HEK293 (cell line): Measurements from ENCODE around the gene LBHD1.

Source experiments
- BCL11A ChIP-seq: fragments of 450-650 bp; formaldehyde crosslinking; IDR thresholded peaks from 2 replicates; pipeline ENCODE4 v1.5.1; 2016; ENCODE audit warnings: low read depth, missing biosample characterization, missing genetic modification characterization
- BCL11B ChIP-seq: fragments of 450-650 bp; formaldehyde crosslinking; IDR thresholded peaks from 2 replicates; pipeline ENCODE4 v1.5.1; 2016; ENCODE audit warnings: low read depth, missing biosample characterization, missing genetic modification characterization
- GLIS2 ChIP-seq: fragments of 450-650 bp; formaldehyde crosslinking; IDR thresholded peaks from 2 replicates; pipeline ENCODE4 v1.5.1; 2016; ENCODE audit warnings: missing biosample characterization, missing genetic modification characterization
- KLF10 ChIP-seq: fragments of 450-650 bp; IDR thresholded peaks from 2 replicates; pipeline ENCODE4 v1.5.1; 2018; ENCODE audit warnings: missing biosample characterization, mild to moderate bottlenecking, missing genetic modification characterization
- TCF7L2 ChIP-seq: IDR thresholded peaks from 2 replicates; pipeline ENCODE4 v1.6.1; 2011; ENCODE audit warnings: low read depth, mild to moderate bottlenecking, inconsistent platforms, low read length, moderate library complexity, borderline replicate concordance
- YY1 ChIP-seq: fragments of 450-650 bp; formaldehyde crosslinking; IDR thresholded peaks from 2 replicates; pipeline ENCODE4 v1.5.1; 2018; ENCODE audit warnings: missing biosample characterization, missing genetic modification characterization
- ZNF248 ChIP-seq: fragments of 450-650 bp; formaldehyde crosslinking; IDR thresholded peaks from 2 replicates; pipeline ENCODE4 v1.5.1; 2017; ENCODE audit warnings: missing biosample characterization, missing genetic modification characterization
- ZNF394 ChIP-seq: fragments of 450-650 bp; formaldehyde crosslinking; IDR thresholded peaks from 2 replicates; pipeline ENCODE4 v1.5.1; 2016; ENCODE audit warnings: missing biosample characterization, missing genetic modification characterization, mild to moderate bottlenecking, moderate library complexity, borderline replicate concordance
- ZNF747 ChIP-seq: fragments of 450-650 bp; formaldehyde crosslinking; IDR thresholded peaks from 2 replicates; pipeline ENCODE4 v1.5.1; 2016; ENCODE audit warnings: missing biosample characterization, missing genetic modification characterization
- ZNF776 ChIP-seq: fragments of 450-650 bp; formaldehyde crosslinking; IDR thresholded peaks from 2 replicates; pipeline ENCODE4 v1.5.0; 2017; ENCODE audit warnings: missing biosample characterization, missing genetic modification characterization, borderline replicate concordance
- ZSCAN16 ChIP-seq: fragments of 450-650 bp; formaldehyde crosslinking; IDR thresholded peaks from 2 replicates; pipeline ENCODE4 v1.5.1; 2016; ENCODE audit warnings: missing biosample characterization, missing genetic modification characterization
- TF ChIP-seq, protein P1 (sequence below): fragments of 450-650 bp; formaldehyde crosslinking; IDR thresholded peaks from 2 replicates; pipeline ENCODE4 v1.5.1; 2016; ENCODE audit warnings: missing biosample characterization, missing genetic modification characterization
- TF ChIP-seq, protein P2 (sequence below): fragments of 450-650 bp; formaldehyde crosslinking; IDR thresholded peaks from 2 replicates; pipeline ENCODE4 v1.5.1; 2017; ENCODE audit warnings: missing biosample characterization, missing genetic modification characterization

DNA sequence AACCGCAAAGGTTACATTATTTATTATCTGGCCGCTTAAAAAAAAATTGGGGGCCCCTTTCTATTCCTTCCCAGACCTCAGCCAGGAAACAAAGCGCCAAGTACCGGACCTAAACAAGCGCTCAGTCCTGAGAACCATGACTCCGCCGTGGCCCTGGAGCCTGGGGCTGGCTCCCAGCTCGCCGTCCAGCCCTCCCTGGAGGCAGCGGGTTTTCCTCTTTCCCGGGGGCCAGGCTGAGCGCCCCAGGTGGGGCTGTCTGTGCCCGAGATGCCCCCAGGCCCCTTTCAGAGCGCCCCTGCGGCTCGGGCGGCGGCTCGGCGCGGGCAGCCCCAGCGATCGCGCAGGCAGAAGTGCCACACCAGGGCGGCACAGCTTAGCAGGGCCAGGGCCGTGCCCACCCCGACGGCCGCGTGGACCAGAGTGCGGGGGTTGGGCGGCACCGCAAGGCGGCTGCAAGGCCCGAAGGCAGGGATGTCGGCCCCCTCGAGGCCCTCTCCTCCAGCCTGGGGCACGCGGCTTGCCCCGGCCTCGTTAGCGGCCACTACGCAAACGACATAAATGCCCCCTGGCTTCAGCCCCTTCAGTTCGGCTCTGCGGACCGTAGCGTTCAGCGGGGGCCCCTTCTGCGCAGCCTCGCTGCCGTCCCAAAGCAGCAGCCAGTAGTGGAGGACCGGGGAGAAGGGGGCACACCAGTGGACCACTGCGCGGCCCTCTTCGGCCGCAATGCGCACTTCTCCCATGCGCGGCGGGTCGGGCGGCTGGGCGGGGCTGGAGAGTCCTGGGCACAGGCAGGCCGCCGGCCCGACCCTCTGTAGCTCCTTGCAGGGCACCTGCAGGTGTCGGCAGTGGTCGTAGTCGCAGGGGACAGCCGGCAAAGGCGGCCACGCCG lies 15.7 kb upstream of the LBHD1 start:
- TF ChIP-seq YY1 (tag by site-specific recombination) (no peak), KLF10 (tag by site-specific recombination) (no peak), TCF7L2 (no peak), BCL11A (tag by site-specific recombination) (no peak), ZNF747 (tag by site-specific recombination) (no peak), ZSCAN16 (tag by site-specific recombination) (no peak), ZNF776 (tag by site-specific recombination) (no peak), GLIS2 (tag by site-specific recombination) (no peak), BCL11B (tag by site-specific recombination) (no peak), ZNF248 (tag by site-specific recombination) (no peak), ZNF394 (tag by site-specific recombination) (no peak)
- TF ChIP-seq, protein P1, sequence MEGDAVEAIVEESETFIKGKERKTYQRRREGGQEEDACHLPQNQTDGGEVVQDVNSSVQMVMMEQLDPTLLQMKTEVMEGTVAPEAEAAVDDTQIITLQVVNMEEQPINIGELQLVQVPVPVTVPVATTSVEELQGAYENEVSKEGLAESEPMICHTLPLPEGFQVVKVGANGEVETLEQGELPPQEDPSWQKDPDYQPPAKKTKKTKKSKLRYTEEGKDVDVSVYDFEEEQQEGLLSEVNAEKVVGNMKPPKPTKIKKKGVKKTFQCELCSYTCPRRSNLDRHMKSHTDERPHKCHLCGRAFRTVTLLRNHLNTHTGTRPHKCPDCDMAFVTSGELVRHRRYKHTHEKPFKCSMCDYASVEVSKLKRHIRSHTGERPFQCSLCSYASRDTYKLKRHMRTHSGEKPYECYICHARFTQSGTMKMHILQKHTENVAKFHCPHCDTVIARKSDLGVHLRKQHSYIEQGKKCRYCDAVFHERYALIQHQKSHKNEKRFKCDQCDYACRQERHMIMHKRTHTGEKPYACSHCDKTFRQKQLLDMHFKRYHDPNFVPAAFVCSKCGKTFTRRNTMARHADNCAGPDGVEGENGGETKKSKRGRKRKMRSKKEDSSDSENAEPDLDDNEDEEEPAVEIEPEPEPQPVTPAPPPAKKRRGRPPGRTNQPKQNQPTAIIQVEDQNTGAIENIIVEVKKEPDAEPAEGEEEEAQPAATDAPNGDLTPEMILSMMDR = no peak
- TF ChIP-seq, protein P2, sequence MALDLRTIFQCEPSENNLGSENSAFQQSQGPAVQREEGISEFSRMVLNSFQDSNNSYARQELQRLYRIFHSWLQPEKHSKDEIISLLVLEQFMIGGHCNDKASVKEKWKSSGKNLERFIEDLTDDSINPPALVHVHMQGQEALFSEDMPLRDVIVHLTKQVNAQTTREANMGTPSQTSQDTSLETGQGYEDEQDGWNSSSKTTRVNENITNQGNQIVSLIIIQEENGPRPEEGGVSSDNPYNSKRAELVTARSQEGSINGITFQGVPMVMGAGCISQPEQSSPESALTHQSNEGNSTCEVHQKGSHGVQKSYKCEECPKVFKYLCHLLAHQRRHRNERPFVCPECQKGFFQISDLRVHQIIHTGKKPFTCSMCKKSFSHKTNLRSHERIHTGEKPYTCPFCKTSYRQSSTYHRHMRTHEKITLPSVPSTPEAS (tag by site-specific recombination) = no peak
